Mesothelial cell of epicardium (in vitro differentiated cells): ENCODE results near the gene BMI1. TPM values are rescaled to one million over a fixed set of nuclear protein-coding genes. Genes with fewer than 3 reads are reported as not detected.

Experiments used
- DNase-seq, 2 experiments: peaks; one replicate each; pipeline ENCODE4 v3.0.0; 2021; ENCODE audit warnings: low spot score in 2 of 2; ENCODE audit not compliant: unreplicated experiment in 2 of 2
- H3K27ac Mint-ChIP-seq: 2 replicates; pipeline ENCODE4 v1.8.0; 2021; ENCODE audit warnings: mixed read lengths
- H3K27me3 Mint-ChIP-seq: 2 replicates; pipeline ENCODE4 v1.8.0; 2021; ENCODE audit warnings: low read depth, mixed read lengths
- H3K36me3 Mint-ChIP-seq: 2 replicates; pipeline ENCODE4 v1.8.0; 2021; ENCODE audit warnings: mixed read lengths
- H3K4me1 Mint-ChIP-seq: 2 replicates; pipeline ENCODE4 v1.8.0; 2021; ENCODE audit warnings: mixed read lengths
- H3K4me3 Mint-ChIP-seq: 2 replicates; pipeline ENCODE4 v1.8.0; 2021; ENCODE audit warnings: mild to moderate bottlenecking, moderate library complexity, mixed read lengths
- H3K9me3 Mint-ChIP-seq: 2 replicates; pipeline ENCODE4 v1.8.0; 2021; ENCODE audit warnings: mixed read lengths
- CTCF ChIP-seq: fragments of 200-600 bp; sonication (generic); IDR thresholded peaks from one replicate; pipeline ENCODE4 v1.5.0; 2021; ENCODE audit warnings: antibody characterized with exemption; ENCODE audit not compliant: unreplicated experiment
- total RNA-seq: library from RNA; stranded (reverse); gene quantifications from 3 replicates; pipeline ENCODE4 v1.2.1, GENCODE V29; 2021

BMI1 gene
- total RNA-seq, 1 donor from 2014 or later = 45.2 TPM

- Mint-ChIP-seq H3K27ac (peak overlapping the region; percentile 6), H3K4me3 (peak overlapping the region; percentile 67), H3K36me3 (peaks cover 11% of the 10 kb centered on the region), H3K4me1 (peaks cover 15% of the 10 kb centered on the region), H3K27me3 (peaks cover 92% of the 10 kb centered on the region), H3K9me3 (no peaks in the 10 kb centered on the region)
- peak in 1 of 2 experiments; percentile 56 for DNase-seq
- TF ChIP-seq CTCF = no peak
These were observed 14.5 kb downstream of the BMI1 start for GRCh38 chr10:22335173-22335933.

- no peaks in the 10 kb centered on the region for H3K9me3 Mint-ChIP-seq
- H3K36me3 Mint-ChIP-seq = peaks cover 4% of the 10 kb centered on the region
- peaks cover 90% of the 10 kb centered on the region for H3K27me3 Mint-ChIP-seq
- peaks cover 15% of the 10 kb centered on the region for H3K4me1 Mint-ChIP-seq
- H3K4me3 Mint-ChIP-seq = no peak overlapping the region
- DNase-seq = no peak
- H3K27ac Mint-ChIP-seq = no peak overlapping the region
- no peak for TF ChIP-seq CTCF
These were observed 17.4 kb downstream of the BMI1 start for GRCh38 chr10:22338185-22338900.

GRCh38 chr10:22338931-22339330 lies 18.0 kb downstream of the BMI1 start:
- no peak overlapping the region for H3K4me3 Mint-ChIP-seq
- H3K27ac Mint-ChIP-seq = no peak overlapping the region
- DNase-seq = no peak
- peaks cover 12% of the 10 kb centered on the region for H3K4me1 Mint-ChIP-seq
- peaks cover 2% of the 10 kb centered on the region for H3K36me3 Mint-ChIP-seq
- no peaks in the 10 kb centered on the region for H3K9me3 Mint-ChIP-seq
- TF ChIP-seq CTCF = no peak
- peaks cover 90% of the 10 kb centered on the region for H3K27me3 Mint-ChIP-seq

GRCh38 chr10:22339761-22340328 lies 18.9 kb downstream of the BMI1 start:
- peaks cover 90% of the 10 kb centered on the region for H3K27me3 Mint-ChIP-seq
- H3K27ac Mint-ChIP-seq = peak overlapping the region; percentile 89
- DNase-seq = no peak
- no peaks in the 10 kb centered on the region for H3K9me3 Mint-ChIP-seq
- H3K36me3 Mint-ChIP-seq = peaks cover 2% of the 10 kb centered on the region
- peak overlapping the region; percentile 83 for H3K4me3 Mint-ChIP-seq
- H3K4me1 Mint-ChIP-seq = peaks cover 12% of the 10 kb centered on the region
- no peak for TF ChIP-seq CTCF

- DNase-seq = peak; percentile 58 to 79
- Mint-ChIP-seq H3K36me3 (peaks cover 2% of the 10 kb centered on the region), H3K4me3 (peak overlapping the region; percentile 83), H3K4me1 (peaks cover 8% of the 10 kb centered on the region), H3K9me3 (no peaks in the 10 kb centered on the region), H3K27me3 (peaks cover 91% of the 10 kb centered on the region), H3K27ac (peak overlapping the region; percentile 89)
- TF ChIP-seq CTCF = no peak
These were observed 19.7 kb downstream of the BMI1 start for GRCh38 chr10:22340329-22341189.
